Neutrophil (primary cell): Measurements from ENCODE around the gene CFAP210.
"Not testable (repeated sequence)": the region's sequence is repeated elsewhere in the genome, so short reads cannot be mapped to it uniquely, and the experiment has no call there.

Source experiments
- H3K27ac ChIP-seq: fragments of 200-600 bp; sonication (generic); 2 replicates; pipeline ENCODE4 v1.5.1; 2016; ENCODE audit warnings: mild to moderate bottlenecking, moderate library complexity
- H3K27me3 ChIP-seq: fragments of 200-600 bp; sonication (generic); 2 replicates; pipeline ENCODE4 v1.6.0; 2016; ENCODE audit warnings: mild to moderate bottlenecking
- H3K36me3 ChIP-seq: fragments of 200-600 bp; sonication (generic); 2 replicates; pipeline ENCODE4 v1.5.1; 2017
- H3K4me1 ChIP-seq, 2 experiments: fragments of 200-600 bp in 1 of 2; sonication (generic) in 1 of 2; 1 replicate in 1 of 2; 2 replicates in 1 of 2; pipeline versions ENCODE4 v1.5.1 to v1.6.1; 2013 to 2016; ENCODE audit warnings: low read depth in 1 of 2, low read length in 1 of 2, mild to moderate bottlenecking in 1 of 2, moderate library complexity in 1 of 2; ENCODE audit not compliant: control insufficient read depth in 1 of 2, insufficient read depth in 1 of 2
- H3K4me3 ChIP-seq, 2 experiments: fragments of 200-600 bp in 1 of 2; sonication (generic) in 1 of 2; 1 replicate in 1 of 2; 2 replicates in 1 of 2; pipeline ENCODE4 v1.5.1; 2013 to 2016; ENCODE audit warnings: low read depth in 1 of 2, low read length in 1 of 2, mild to moderate bottlenecking in 1 of 2, moderate library complexity in 1 of 2
- H3K9me3 ChIP-seq: fragments of 200-600 bp; sonication (generic); 2 replicates; pipeline ENCODE4 v1.5.1; 2016
- CTCF ChIP-seq: fragments of 200-600 bp; sonication (generic); IDR thresholded peaks from 2 replicates; pipeline ENCODE4 v1.5.1; 2016; ENCODE audit warnings: antibody characterized with exemption

The CFAP210 gene

GRCh38 chr2:169704160-169704708 is 10.0 kb upstream of the CFAP210 start:
- no peak for TF ChIP-seq CTCF
- Histone ChIP-seq H3K27me3 (no peaks in the 10 kb centered on the region), H3K27ac (no peak overlapping the region)

GRCh38 chr2:169702996-169703395 is 8.8 kb upstream of the CFAP210 start:
- Histone ChIP-seq H3K27me3 (no peaks in the 10 kb centered on the region), H3K9me3 (no peaks in the 10 kb centered on the region), H3K27ac (no peak overlapping the region), H3K36me3 (no peaks in the 10 kb centered on the region), H3K4me3 (no peak overlapping the region), H3K4me1 (peaks cover 0 to 7% of the 10 kb centered on the region in 2 experiments)
- no peak for TF ChIP-seq CTCF

More at GRCh38 chr2:169704160-169704708, 10.0 kb upstream of the CFAP210 start:
- Histone ChIP-seq H3K4me3 (no peak overlapping the region), H3K4me1 (peaks cover 0 to 7% of the 10 kb centered on the region in 2 experiments), H3K9me3 (no peaks in the 10 kb centered on the region), H3K36me3 (no peaks in the 10 kb centered on the region)

- not testable (repeated sequence) for H3K9me3 ChIP-seq, H3K27ac ChIP-seq, H3K27me3 ChIP-seq, H3K4me1 ChIP-seq, H3K36me3 ChIP-seq, H3K4me3 ChIP-seq
These were observed 5.0 kb upstream of the CFAP210 start for GRCh38 chr2:169699173-169699572.

DNA sequence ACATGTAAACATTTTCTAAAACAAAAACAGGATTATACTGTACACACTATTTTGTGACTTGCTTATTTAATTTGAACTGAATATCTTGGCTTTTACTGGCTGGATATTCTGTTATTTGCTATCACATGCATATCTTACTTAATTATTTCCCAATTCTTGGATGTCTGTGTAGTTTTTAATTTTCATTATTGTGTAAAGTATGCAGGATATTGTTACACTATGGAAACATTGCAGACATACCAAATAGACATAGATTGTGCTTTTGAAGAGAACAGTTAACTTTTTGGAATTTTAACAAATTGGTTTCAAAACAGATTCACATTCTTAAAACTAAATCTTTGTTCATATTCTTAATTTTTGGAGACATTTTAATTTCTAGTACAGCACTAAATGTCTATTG is 2.2 kb upstream of the CFAP210 start:
- Histone ChIP-seq H3K27me3 (peaks cover 14% of the 10 kb centered on the region), H3K36me3 (no peaks in the 10 kb centered on the region), H3K27ac (no peak overlapping the region), H3K9me3 (no peaks in the 10 kb centered on the region), H3K4me3 (no peak overlapping the region), H3K4me1 (peaks cover 12 to 13% of the 10 kb centered on the region in 2 experiments)
- TF ChIP-seq CTCF = no peak

GRCh38 chr2:169694894-169695260 is 672 bp upstream of the CFAP210 start:
- peak overlapping the region; percentile 67 to 74 for H3K4me3 ChIP-seq
- peak overlapping the region; percentile 79 for H3K27ac ChIP-seq
- H3K9me3 ChIP-seq = no peaks in the 10 kb centered on the region
- H3K36me3 ChIP-seq = no peaks in the 10 kb centered on the region
- H3K27me3 ChIP-seq = peaks cover 14% of the 10 kb centered on the region
- H3K4me1 ChIP-seq = peaks cover 12 to 13% of the 10 kb centered on the region in 2 experiments
- no peak for TF ChIP-seq CTCF

- H3K4me1 ChIP-seq = peaks cover 12 to 13% of the 10 kb centered on the region in 2 experiments
- H3K27me3 ChIP-seq = peaks cover 14% of the 10 kb centered on the region
- H3K27ac ChIP-seq = no peak overlapping the region
- no peaks in the 10 kb centered on the region for H3K9me3 ChIP-seq
- peak overlapping the region in 1 of 2 experiments; percentile 74 for H3K4me3 ChIP-seq
- no peak for TF ChIP-seq CTCF
- no peaks in the 10 kb centered on the region for H3K36me3 ChIP-seq
These were observed 845 bp downstream of the CFAP210 start for GRCh38 chr2:169693360-169693759.
